HG03575 (cell line): ENCODE data around the gene CCT3.

Experiments used
- ATAC-seq: cut with Tn5 transposase; IDR thresholded peaks from one replicate; pipeline ENCODE4 v1.9.1; 2021; ENCODE audit not compliant: unreplicated experiment, insufficient number of reproducible peaks, low FRiP score; ENCODE audit errors: extremely low read depth

The CCT3 gene

DNA sequence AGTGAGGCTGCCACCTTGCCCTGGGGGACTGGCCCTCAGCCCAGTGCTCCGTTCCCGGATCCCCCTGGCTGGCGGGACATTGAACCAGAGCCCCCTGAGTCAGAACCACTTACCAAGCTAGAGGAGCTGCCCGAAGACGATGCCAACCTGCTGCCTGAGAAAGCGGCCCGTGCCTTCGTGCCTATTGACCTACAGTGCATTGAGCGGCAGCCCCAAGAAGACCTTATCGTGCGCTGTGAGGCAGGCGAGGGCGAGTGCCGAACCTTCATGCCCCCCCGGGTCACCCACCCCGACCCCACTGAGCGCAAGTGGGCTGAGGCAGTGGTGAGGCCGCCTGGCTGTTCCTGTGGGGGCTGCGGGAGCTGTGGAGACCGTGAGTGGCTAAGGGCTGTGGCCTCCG, 52.7 kb downstream of the CCT3 start:
- ATAC-seq, result no peak

DNA sequence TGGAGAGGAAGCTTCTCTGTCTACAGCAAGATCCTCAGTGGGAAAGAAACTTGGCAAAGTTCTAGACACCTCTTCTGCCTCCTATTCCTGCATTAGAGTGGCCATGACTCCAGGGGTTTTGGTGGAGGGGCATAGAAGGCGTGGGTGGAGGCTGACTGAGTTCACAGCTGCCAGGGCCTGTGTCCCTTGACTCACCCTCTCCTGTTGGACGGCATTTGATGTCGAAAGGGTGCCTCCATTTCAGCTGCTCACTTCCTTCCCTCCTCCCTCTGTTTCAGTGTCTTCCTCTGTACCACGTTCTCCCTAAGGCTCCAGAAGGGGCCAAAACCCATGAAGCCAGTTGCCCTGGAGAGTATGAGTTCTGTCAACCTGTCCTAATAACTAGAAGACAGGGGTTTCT, 53.3 kb downstream of the CCT3 start:
- no peak for ATAC-seq

DNA sequence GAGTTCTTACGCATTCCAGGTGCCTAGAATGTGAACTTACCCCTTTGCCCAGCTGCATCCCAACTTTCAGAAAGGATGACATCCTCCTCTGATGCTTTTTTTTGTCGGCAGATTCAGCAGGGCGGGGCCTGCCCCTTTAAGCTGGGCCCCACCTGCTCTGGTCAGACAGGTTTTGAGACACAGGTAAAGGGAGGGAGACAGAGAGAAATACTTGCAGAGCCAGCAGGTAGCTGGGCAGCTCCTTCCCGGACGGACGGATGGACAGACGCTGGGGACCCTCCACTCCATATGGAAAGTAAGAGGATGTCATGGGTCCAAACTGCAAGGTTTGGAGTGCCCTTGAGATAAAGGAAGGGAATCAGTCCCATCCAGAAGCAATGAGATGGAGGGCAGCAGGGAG, 54.0 kb downstream of the CCT3 start, which contains the start of gene TMEM79:
TSS of gene TMEM79 (plus strand) at position 214 of the 400 bp plus-strand sequence. CDS start 902 bp downstream, outside the sequence.
- ATAC-seq, result no peak

DNA sequence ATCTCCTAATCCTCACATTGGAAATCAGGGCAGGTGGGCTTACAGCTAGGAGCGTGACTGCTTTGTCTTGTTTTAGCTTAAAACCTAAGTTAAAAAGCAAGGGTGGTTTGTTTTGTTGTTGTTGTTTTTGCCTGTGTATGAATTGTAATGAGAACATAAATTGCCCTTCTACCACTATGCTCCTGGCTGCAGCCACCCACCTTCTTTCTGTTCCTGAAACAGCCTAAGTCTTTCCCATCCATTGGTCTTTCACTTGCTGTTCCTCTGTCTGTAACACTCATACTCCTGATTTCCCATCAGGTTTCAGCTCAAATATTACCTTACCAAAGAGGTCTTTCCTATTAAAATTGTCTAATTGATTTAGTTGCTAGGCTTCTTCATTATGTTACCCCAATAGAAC, 54.6 kb downstream of the CCT3 start:
- ATAC-seq, result no peak

DNA sequence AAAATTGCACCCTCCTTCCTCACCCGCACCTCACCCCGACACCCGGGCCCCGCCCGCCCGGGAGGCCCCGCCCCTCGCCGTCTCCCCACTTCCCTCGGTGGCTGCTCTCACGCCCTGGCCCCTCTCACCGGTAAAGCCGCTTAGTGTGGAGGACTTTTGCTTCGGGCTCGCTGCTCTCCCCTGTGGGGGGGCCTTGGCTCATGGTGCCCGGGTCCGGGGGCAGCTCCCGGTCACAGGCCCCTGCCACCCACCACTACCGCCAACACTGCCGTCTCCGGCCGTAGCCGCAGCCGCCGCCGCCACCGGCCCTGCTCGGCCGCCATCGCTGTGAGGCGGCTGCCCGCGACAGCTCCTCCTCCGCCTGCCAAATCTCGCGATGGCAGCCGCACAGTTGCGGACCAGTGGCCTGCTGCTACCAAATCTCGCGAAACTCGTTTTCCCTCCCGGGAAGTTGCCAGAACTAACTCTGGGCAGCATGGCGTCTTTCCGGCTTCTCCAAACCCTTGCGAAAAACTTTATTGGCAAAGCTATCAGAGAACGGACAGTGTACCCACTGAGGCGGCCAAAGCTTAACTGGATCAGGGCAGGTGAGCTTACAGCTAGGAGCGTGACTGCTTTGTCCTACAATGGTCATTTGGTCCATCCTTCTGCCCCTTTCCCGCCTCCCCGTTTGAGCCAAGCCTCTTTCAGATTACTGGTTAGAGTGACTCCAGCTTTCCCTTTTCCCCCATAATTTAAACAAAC, 55.4 kb downstream of the CCT3 start, which contains the start of gene SMG5:
TSS of gene SMG5 (minus strand) at position 347 of the 744 bp plus-strand sequence. CDS start at position 202, 145 bp downstream.
- ATAC-seq, result peak; percentile 56

DNA sequence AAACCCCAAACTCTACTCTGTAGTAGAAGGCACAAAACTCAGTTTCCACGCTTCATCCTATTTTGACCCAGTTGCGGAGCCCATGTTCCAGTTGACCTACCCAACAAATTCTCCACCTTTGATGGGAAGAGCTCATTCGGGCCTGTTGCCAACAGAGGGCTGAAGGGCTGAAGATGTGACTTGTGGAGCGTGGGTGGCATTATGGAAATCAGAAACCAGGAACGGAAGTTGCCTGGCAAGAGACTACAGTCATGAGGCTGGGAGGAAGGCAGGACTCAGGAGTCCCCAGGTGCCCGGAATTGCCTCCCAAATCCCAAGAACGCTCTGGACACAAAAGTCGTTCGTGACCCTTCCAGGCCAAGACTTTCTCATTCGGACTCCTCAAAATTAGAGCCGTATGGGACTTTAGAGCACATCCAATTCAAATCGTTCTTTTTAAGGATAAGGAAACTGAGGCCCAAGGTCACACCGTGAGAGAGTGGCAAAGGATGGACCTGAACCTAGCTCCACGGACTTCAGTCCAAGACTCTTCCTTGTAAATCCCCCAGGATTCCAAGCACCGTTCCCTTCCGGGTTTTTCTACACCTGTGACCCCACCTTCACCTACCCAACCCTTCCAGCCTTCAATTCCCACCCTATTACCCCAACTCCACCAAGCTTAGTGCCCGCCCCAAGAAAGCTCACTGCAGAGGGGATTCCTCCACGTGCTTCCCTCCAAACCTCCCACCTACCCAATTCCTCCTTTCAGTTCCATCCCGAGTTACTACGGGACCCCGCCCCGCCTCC, 56.2 kb downstream of the CCT3 start:
- no peak for ATAC-seq

DNA sequence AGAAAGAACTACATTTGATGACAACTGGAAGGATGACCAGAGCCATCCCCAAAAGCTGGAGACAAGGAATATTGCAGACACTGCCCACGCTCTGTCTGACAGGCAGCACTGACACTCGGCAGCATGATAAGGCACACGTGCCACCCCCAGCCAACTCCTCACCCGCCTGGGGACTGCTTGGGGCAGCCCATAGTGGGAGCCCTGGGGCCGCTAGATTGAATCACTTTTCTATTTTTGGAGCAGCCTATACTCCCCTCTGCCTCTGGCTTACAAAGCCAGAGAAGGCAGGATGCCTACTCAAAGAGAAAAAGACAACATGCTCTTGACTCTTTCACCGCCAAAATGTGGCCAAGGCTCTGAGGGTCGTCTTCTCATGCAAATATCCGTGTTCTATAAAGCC, 56.8 kb downstream of the CCT3 start:
- no peak for ATAC-seq

DNA sequence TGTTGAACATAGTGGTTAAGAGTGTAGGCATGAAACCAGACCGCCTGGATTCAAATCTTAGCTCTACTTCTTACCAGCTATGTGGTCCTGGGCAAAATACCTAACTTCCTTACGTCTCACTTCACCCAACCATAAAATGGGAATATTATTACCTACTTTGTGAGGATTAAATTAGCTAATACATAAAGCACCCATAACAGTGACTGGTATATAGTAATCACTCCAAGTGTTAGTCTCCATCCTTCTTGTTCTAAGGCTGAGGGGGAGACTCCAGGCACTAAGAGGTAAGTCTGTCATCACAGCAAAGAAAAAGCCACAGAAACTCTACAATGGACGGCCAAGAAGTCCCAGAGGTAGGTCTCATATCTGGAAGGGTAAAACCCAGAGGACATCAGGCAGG, 58.3 kb downstream of the CCT3 start:
- no peak for ATAC-seq

DNA sequence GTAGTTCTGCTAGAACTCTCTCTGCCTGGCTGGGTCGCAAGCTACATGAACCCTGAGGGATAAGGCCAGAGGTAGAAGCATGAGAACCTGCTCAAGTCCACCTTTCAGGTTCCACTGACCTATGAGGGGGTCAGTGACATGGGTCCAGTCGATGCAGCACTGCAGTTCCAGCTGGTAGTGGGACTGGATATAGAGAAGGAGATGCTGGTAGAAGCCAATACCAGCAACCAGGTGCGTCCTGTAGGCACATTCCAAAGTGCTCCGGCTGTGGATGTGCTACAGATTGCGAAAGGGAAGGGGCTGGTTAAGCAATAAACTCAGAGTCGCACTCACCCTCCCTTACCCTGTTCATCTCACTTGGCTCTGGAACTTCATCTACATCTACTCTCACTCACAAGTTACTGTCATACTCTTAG, 61.1 kb downstream of the CCT3 start:
- ATAC-seq, result no peak

DNA sequence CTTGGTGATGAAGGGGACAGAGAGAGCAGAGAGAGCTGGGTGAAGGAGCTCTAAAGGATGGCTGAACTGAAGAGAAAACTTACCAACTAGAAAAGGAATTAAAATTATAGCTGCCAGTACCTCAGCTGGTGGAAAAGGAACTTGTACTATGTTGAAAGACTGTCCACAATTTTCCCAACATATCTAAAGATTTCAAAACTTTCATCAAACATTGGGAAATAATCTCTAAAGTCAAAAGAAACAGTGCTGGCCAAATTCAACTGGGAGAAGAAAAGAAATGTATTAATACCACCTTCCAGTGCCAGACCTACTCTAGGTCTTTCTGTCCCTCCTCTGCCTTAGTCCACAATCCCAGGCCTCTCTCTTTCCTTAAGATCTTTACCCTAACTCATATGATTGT, 61.6 kb downstream of the CCT3 start:
- ATAC-seq, result no peak

DNA sequence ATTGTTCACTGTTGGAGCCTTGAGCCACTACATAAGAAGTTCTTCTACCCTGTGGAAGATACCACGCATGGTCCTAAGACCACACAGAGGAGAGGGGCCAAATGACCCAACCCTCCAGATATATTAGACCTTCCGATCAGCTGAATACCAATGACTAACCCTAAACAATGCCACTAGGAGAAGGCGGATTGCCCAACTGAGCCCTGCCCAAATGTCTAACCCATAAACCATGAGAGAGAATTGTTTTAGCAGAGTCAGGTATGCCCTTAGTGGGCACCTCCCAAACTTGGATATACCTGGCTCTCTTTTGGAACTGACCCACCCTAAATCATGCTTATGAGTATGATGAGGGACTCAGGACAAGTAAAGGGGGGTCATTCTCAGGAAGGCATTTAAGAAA, 67.8 kb downstream of the CCT3 start:
- ATAC-seq, result no peak

DNA sequence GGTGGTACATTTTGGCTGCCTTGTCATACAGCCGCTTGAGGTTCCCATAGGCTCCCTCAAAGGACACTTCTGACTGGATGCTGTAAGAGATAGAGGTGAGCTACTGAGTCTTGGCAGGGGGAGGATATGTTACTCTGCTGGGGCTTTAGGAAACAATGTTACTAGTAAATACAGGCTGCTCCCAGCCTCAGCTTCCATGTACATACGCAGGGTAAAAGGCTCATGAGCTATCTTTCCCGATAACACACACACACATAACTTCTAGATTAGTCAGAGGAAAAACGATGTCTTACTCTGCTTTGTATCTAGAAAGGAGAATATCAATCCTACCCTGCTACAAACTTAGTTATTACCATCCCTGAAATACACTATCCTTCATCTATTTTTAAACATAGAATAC, 69.8 kb downstream of the CCT3 start:
- ATAC-seq, result no peak

DNA sequence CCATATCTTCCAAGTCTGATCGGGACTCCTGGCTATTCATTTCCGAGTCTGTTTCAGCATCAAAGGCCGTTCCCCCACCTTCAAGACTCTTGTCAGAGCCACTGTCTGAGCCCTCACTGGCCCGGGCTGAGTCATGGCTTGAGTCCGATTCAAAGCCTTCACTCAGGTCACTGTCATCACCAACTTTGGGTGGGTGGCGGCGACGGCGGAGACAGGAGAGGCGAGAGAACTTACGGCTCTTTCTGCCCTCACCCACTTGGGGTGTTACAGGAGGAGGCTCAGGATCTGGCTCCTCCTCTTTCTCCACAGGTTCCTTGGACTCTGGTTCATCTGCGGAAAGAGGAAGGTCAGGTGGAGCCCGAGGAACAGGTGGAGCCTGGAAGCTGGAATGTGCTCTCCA, 72.0 kb downstream of the CCT3 start:
- ATAC-seq, result no peak

DNA sequence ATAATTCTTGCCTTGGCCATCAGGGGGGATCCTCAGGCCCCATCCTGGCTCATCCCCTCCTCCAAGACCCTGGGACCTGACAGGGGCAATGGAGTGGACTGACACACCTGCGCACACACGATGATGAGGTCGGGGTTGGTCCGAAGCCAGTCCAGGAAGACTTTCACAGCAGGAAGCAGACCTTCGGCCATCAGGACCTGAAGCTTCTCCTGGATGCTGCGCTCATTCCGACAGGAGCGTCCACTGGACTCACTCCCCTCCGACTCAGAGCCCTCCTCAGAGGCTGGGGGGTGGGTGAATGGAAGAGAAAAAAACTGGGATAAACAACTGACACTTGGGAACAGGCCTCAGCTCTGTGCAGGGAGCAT, 74.8 kb downstream of the CCT3 start:
- no peak for ATAC-seq

DNA sequence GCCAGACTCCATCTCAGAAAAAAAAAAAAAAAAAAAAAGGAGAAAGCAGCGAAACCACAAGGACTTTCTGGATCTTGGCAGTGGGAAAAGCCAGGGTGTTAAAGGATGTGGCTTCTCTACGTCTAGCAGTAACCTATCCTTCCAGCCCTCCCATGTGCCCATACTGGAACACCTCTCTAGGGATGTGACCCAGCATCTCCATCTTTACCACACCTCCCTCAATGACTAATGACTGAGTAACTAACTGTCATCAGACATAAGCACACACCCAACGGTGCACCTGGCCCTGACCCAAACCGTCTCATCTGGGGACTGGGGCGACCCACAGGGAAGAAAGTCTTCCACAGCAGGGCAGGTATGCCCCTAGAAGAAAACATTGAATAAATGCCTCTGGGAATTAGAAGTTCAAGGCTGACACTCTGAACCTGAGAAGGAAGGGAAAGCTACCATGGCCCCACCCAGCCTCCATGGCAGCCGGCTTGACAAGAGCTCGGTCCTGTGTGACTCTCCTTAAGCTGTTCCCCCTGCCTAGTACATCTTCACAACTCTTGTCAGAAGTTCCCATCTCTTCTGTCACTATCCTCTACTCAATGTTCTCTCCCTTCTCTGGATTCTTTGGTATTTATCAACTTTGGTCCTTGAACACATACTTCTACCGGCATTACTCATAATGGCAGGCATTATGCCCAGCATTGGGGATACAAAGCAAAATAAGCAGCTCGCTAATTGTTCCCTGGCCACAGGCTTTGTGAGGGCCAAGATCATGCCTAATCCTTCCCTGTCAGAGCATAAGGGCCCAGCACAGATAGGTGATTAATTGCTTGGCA, 75.4 kb downstream of the CCT3 start:
- no peak for ATAC-seq

DNA sequence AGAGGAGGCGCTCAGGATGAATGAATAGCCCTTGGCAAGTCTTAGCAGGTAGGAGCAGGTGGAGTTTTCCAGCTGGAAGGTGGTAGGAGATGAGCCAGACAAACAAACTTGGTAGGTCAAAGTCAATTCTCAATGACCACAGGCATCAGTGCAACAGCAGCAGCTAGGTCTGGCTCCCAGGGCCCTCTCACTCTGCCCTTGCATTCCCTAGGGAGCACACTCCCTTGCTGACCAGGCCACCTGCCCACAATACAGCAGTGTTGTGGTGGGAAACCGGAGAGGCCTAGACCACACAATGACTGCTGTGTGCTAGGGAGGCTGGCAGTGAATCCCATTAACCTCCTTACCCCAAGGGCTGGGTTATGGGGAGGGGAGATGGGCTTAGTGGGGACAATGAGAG, 77.2 kb downstream of the CCT3 start:
- no peak for ATAC-seq

DNA sequence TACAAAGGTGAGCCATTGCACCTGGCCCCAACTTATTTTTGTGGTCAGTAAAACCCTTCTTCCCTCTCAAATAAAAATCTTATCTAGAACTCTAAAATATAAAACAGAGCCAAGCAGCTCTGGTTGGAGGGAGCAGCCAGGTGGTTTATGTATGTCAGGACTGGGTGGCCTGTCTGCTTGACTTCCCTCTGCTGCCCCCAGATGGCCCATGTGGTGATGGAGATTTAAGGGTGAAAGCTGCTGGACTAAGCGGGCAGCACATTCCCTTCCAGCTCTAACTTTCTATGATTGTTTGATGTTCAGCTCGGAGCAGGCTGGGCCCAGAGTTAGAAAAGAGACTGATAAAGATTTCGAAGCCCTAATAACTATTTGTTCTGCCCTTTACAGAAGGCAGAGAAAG, 78.3 kb downstream of the CCT3 start:
- ATAC-seq, result no peak
